NB4 (cell line): ENCODE data around the gene ZNF407.
A peak's percentile ranks its signal among the peaks of the same experiment; 100 is the strongest.

Experiments
- DNase-seq: peaks from one replicate; pipeline ENCODE4 v3.0.0; 2010; ENCODE audit warnings: low read depth
- H3K4me3 ChIP-seq: one replicate; pipeline ENCODE4 v1.5.1; 2011; ENCODE audit warnings: mild to moderate bottlenecking, low read depth, low read length, moderate library complexity
- MYC ChIP-seq: IDR thresholded peaks from 2 replicates; pipeline ENCODE4 v1.6.1; 2011; ENCODE audit warnings: low read depth, low read length
- POLR2A ChIP-seq: IDR thresholded peaks from 2 replicates; pipeline ENCODE4 v1.6.1; 2011; ENCODE audit warnings: mild to moderate bottlenecking; ENCODE audit not compliant: insufficient read length; ENCODE audit errors: extremely low read depth
- TF ChIP-seq, protein P1 (sequence below): IDR thresholded peaks from one replicate; pipeline ENCODE4 v1.5.1; 2012; ENCODE audit warnings: low read depth, low read length
- TF ChIP-seq, protein P2 (sequence below): IDR thresholded peaks from 2 replicates; pipeline ENCODE4 v1.6.1; 2011; ENCODE audit warnings: low read depth, low read length

ZNF407 gene

DNA sequence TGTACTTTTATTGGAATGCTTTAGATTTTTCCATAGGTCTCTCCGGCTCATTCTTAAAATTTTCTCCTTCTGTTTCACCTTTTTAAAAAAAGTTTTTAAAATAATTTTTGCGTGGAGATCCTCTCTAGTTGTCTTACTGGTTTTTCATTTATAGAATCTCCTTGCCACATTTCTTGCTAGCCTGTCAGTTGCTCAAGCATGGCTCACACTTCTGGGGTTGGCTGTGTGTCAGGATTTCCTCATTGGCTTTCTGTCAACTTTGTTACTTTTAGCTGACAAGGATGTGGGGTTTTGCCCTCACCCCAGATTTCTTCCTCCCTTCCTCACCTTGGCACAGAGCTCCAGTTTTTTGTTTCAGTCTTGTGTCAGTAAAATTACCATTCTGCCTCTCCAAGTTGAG, 124.6 kb downstream of the ZNF407 start:
- H3K4me3 ChIP-seq, result no peak overlapping the region
- TF ChIP-seq MYC (no peak), POLR2A (no peak)
- TF ChIP-seq, protein P1, sequence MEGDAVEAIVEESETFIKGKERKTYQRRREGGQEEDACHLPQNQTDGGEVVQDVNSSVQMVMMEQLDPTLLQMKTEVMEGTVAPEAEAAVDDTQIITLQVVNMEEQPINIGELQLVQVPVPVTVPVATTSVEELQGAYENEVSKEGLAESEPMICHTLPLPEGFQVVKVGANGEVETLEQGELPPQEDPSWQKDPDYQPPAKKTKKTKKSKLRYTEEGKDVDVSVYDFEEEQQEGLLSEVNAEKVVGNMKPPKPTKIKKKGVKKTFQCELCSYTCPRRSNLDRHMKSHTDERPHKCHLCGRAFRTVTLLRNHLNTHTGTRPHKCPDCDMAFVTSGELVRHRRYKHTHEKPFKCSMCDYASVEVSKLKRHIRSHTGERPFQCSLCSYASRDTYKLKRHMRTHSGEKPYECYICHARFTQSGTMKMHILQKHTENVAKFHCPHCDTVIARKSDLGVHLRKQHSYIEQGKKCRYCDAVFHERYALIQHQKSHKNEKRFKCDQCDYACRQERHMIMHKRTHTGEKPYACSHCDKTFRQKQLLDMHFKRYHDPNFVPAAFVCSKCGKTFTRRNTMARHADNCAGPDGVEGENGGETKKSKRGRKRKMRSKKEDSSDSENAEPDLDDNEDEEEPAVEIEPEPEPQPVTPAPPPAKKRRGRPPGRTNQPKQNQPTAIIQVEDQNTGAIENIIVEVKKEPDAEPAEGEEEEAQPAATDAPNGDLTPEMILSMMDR, result no peak
- TF ChIP-seq, protein P2, sequence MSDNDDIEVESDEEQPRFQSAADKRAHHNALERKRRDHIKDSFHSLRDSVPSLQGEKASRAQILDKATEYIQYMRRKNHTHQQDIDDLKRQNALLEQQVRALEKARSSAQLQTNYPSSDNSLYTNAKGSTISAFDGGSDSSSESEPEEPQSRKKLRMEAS, result no peak
- DNase-seq, result peak; percentile 13

DNA sequence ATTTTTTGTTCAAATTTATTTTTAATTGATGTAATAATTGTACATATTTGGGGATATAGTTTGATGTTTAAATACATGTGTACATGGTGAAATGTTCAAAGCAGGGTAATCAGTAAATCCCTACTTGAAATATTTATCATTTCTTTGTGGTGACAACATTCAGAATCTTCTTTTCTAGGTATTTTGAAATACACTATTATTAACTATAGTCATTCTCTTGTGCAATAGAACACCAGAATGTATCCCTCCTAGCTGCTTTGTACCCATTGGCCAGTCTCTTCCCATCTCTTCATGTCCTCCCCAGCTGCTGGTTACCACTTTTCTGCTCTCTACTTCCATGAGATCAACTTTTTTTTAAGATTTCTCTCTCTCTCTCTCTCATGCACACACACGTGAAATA, 126.5 kb downstream of the ZNF407 start:
- H3K4me3 ChIP-seq, result no peak overlapping the region
- no peak for DNase-seq
- no peak for TF ChIP-seq MYC
- no peak for TF ChIP-seq POLR2A
- TF ChIP-seq, protein P2, result no peak
- TF ChIP-seq, protein P1, result no peak

DNA sequence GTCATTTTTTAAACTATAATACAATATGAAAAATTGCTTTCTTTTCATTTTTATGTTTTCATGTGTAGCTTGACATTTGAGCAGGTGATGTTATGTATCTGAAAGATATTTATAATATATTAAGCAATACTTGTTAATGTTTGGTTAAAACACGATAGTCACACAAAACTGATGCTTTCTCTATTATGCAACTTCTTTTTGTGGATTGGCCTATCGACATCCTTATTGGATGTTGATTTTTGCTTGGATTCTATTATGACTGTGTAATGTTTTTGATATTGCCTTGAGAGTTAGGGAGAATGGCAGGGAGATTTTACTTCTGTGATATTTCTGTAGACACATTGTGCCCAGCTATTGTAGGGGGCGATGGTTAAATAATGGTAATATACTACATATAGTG, 128.0 kb downstream of the ZNF407 start:
- TF ChIP-seq MYC, result no peak
- TF ChIP-seq, protein P2, result no peak
- TF ChIP-seq, protein P1, result no peak
- no peak for DNase-seq

DNA sequence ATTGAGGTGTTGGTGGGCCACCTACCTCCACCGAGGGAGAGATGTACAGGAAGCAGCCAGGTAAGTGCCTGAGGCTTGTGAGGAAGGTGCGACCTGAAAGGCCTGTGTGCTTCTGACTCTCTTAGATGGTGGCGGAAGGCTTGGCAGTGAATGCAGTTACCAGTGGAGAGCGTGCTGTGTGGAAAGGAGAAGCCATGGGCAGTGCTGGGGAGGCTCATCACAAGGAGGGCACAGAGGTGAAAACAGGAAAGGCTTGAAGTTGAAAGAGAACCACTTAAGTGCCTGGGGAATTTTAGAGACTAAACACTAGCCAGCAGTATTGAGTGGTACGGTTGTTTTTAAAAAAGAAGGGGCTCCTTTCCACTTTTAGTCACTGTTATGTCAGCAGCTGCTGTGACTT, 130.9 kb downstream of the ZNF407 start:
- TF ChIP-seq, protein P1, result no peak
- TF ChIP-seq, protein P2, result no peak
- no peak for TF ChIP-seq MYC
- no peak for TF ChIP-seq POLR2A
- DNase-seq, result no peak
- H3K4me3 ChIP-seq, result no peak overlapping the region

More for the DNA sequence above, 128.0 kb downstream of the ZNF407 start:
- no peak overlapping the region for H3K4me3 ChIP-seq

DNA sequence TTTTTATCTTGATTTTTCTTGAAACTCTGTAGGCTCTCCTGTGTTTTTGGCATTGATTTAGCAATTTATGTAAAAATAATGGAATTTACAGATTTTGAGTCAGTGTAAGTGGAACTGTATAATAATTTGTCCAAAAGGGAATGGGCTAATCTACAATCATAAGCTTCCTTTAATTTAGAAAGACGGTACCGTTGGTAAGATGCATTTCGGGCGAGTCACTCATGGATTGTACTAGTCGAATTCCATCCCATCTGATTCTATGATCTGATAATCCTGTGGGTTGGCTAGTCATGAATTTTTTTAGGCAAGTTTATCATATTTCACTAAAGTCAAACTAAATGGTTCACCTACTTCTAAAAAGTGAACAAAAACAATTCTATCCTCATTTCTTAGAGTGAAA, 133.4 kb downstream of the ZNF407 start:
- TF ChIP-seq, protein P2, result no peak
- TF ChIP-seq MYC, result no peak
- TF ChIP-seq, protein P1, result no peak
- no peak for TF ChIP-seq POLR2A
- no peak for DNase-seq
- H3K4me3 ChIP-seq, result no peak overlapping the region

DNA sequence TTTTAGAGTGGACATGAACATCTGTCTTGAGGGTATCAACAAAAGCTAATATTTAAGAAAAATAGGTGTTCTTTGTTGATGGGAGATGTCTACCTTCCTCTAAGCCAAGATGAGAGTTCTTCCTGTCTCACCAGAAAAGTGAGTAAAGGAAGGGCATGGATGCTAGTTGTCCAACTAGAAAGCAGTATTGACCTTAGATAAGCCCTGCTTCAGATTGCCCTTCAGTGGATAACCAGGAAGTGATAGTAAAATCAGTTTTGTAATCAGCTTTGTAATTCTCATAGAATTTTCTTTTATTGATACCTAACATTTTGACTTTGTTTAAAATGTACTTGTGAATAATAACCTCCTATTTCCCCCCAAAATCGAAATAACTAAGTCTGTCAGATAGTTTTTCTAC, 134.7 kb downstream of the ZNF407 start:
- DNase-seq, result no peak
- no peak overlapping the region for H3K4me3 ChIP-seq
- TF ChIP-seq, protein P1, result no peak
- TF ChIP-seq POLR2A, result no peak
- TF ChIP-seq, protein P2, result no peak
- TF ChIP-seq MYC, result no peak
